ENCODE data around the gene BRWD1. TPM values are rescaled to one million over a fixed set of nuclear protein-coding genes. Genes with fewer than 3 reads are reported as not detected.
A peak's percentile ranks its signal among the peaks of the same experiment; 100 is the strongest.

The BRWD1 gene
- total RNA-seq, 3 donors from 2014 or later (not counting 1 experiment from before 2014, with no cell fraction given), result 92.0 to 93.8 (median 93.3) TPM

DNA sequence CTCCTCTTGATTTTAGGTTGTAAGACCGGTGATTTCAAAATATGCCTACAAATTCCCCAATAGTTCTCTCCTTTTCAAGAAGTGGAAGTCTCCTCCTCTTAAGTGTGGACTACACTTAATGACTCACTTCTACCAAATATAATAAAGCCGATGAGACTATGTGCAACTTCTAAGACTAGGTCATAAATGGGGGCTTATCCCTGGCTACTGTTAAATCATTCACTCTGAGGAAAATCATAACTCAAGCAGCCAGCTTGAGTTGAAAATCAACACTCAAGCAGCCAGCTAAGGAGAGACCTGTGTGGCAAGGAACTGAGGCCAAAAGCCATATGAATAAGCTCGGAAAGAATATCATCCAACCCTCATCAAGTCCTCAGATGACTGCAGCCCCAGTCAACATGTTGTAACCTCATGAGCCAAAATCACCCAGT is 80.6 kb downstream of the BRWD1 start:
- Histone ChIP-seq H3K27me3 (ENCODE audit: control insufficient read depth, insufficient read depth, low read length) (no peaks in the 10 kb centered on the region), H3K27ac (ENCODE audit: low read length) (no peak overlapping the region), H3K9me3 (ENCODE audit: control insufficient read depth, insufficient read depth, low read length) (no peaks in the 10 kb centered on the region), H3K4me3 (ENCODE audit: low read length) (no peak overlapping the region), H3K36me3 (ENCODE audit: control insufficient read depth, insufficient read depth, low read length) (peaks cover 81% of the 10 kb centered on the region), H3K4me1 (ENCODE audit: control insufficient read depth, insufficient read depth, low read length) (no peaks in the 10 kb centered on the region)
- DNase-seq (no peak), ATAC-seq (no peak)
- TF ChIP-seq, protein P1, sequence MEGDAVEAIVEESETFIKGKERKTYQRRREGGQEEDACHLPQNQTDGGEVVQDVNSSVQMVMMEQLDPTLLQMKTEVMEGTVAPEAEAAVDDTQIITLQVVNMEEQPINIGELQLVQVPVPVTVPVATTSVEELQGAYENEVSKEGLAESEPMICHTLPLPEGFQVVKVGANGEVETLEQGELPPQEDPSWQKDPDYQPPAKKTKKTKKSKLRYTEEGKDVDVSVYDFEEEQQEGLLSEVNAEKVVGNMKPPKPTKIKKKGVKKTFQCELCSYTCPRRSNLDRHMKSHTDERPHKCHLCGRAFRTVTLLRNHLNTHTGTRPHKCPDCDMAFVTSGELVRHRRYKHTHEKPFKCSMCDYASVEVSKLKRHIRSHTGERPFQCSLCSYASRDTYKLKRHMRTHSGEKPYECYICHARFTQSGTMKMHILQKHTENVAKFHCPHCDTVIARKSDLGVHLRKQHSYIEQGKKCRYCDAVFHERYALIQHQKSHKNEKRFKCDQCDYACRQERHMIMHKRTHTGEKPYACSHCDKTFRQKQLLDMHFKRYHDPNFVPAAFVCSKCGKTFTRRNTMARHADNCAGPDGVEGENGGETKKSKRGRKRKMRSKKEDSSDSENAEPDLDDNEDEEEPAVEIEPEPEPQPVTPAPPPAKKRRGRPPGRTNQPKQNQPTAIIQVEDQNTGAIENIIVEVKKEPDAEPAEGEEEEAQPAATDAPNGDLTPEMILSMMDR (IDR thresholded peaks at IDR 0.05), result no peak
- Mint-ChIP-seq H3K36me3 (peaks cover 5% of the 10 kb centered on the region), H3K27ac (peak overlapping the region in 1 of 2 donors; percentile 6), H3K4me1 (peaks cover 0 to 14% of the 10 kb centered on the region in 2 donors), H3K9me3 (no peaks in the 10 kb centered on the region), H3K4me3 (no peak overlapping the region), H3K27me3 (ENCODE audit: low read depth in 2 of 2) (no peaks in the 10 kb centered on the region)
- WGBS (ENCODE audit: insufficient coverage), result 98% methylated on average over 3 of the region's 3 CpGs
- intact Hi-C loops (cut with micrococcal nuclease), result no loop called here

DNA sequence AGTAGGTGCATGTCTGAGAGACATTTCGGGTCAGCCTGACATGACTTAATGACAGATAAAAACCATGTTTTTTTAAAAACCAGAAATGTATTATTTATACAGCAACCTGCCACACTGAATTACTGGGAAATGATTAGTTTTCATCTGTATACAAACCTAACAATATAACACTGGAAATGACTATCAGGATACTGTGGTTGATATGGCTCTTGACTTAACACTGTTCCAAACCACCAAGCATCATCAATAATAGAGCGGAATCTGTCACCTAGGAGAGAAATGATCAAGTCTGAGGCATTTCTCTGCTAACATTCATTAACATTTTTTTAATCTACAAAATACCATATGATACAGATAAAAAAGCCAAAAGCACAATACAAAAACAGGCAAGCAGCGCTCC is 88.5 kb downstream of the BRWD1 start:
- intact Hi-C loops (cut with micrococcal nuclease), result no loop called here
- no peaks in the 10 kb centered on the region for H3K4me1 Mint-ChIP-seq
- peaks cover 62% of the 10 kb centered on the region for H3K36me3 ChIP-seq (ENCODE audit: control insufficient read depth, insufficient read depth, low read length)

DNA sequence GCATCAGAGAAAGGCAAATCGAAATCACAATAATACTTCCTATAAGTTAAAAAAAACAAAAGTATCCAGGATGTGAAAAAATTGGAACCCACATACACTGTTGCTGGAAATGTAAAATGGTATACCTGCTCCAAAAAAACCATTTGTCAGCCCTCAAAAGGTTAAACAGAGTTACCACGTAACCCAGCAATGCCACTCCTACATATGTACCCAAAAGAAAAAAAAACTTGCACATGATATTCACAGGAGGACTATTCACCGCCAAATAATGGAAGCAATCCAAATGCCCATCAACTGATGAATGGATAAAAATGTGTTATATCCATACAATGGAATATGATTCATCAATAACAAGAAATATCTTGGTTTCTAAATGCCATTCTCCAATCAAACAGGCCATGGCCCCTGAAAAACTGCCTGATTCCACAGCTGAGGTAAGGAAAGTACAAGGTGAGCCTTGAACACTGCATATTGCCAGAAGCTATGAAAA is 91.4 kb downstream of the BRWD1 start:
- Histone ChIP-seq H3K4me1 (ENCODE audit: control insufficient read depth, insufficient read depth, low read length) (no peaks in the 10 kb centered on the region), H3K27ac (ENCODE audit: low read length) (no peak overlapping the region), H3K36me3 (ENCODE audit: control insufficient read depth, insufficient read depth, low read length) (peaks cover 56% of the 10 kb centered on the region), H3K4me3 (ENCODE audit: low read length) (no peak overlapping the region), H3K27me3 (ENCODE audit: control insufficient read depth, insufficient read depth, low read length) (no peaks in the 10 kb centered on the region), H3K9me3 (ENCODE audit: control insufficient read depth, insufficient read depth, low read length) (no peaks in the 10 kb centered on the region)
- Mint-ChIP-seq H3K4me1 (no peaks in the 10 kb centered on the region), H3K9me3 (no peaks in the 10 kb centered on the region), H3K27ac (peak overlapping the region in 1 of 2 donors; percentile 56), H3K27me3 (ENCODE audit: low read depth in 2 of 2) (no peaks in the 10 kb centered on the region), H3K4me3 (no peak overlapping the region), H3K36me3 (peaks cover 19% of the 10 kb centered on the region)
- ATAC-seq (no peak), DNase-seq (no peak)
- TF ChIP-seq, protein P1 (IDR thresholded peaks at IDR 0.05), result no peak
- intact Hi-C loops (cut with micrococcal nuclease), result no loop called here
- WGBS (ENCODE audit: insufficient coverage), result 88% methylated on average over 1 of the region's 3 CpGs

More for the DNA sequence above, 88.5 kb downstream of the BRWD1 start:
- DNase-seq (no peak), ATAC-seq (no peak)
- Mint-ChIP-seq H3K9me3 (no peaks in the 10 kb centered on the region), H3K36me3 (peaks cover 19% of the 10 kb centered on the region), H3K27me3 (ENCODE audit: low read depth in 2 of 2) (no peaks in the 10 kb centered on the region), H3K4me3 (no peak overlapping the region), H3K27ac (peak overlapping the region; percentile 17 to 55)
- Histone ChIP-seq H3K9me3 (ENCODE audit: control insufficient read depth, insufficient read depth, low read length) (no peaks in the 10 kb centered on the region), H3K27me3 (ENCODE audit: control insufficient read depth, insufficient read depth, low read length) (no peaks in the 10 kb centered on the region), H3K27ac (ENCODE audit: low read length) (no peak overlapping the region), H3K4me3 (ENCODE audit: low read length) (no peak overlapping the region), H3K4me1 (ENCODE audit: control insufficient read depth, insufficient read depth, low read length) (no peaks in the 10 kb centered on the region)
- 100% methylated on average over 2 of the region's 3 CpGs for WGBS (ENCODE audit: insufficient coverage)
- TF ChIP-seq, protein P1 (IDR thresholded peaks at IDR 0.05), result no peak

Measured in natural killer cell (primary cell).